PC-3 (cell line): ENCODE measurements around the gene PDIA5.

Source experiments
- CTCF ChIP-seq: fragments of 300-600 bp; sonication (generic); conservative IDR thresholded peaks from 2 replicates; pipeline ENCODE4 v1.5.1; 2017; ENCODE audit warnings: antibody characterized with exemption, low read depth, mild to moderate bottlenecking, low read length
- EZH2 ChIP-seq: fragments of 300-600 bp; sonication (generic); IDR thresholded peaks from one replicate; pipeline ENCODE4 v1.6.1; 2017; ENCODE audit warnings: antibody characterized with exemption, mild to moderate bottlenecking, low read length; ENCODE audit not compliant: unreplicated experiment

GRCh38 chr3:123168605-123169004, 101.8 kb downstream of the PDIA5 start:
- TF ChIP-seq CTCF: no peak
- no peak for TF ChIP-seq EZH2
